Neuronal stem cell (in vitro differentiated cells): ENCODE results near the gene SMIM44.

ENCODE experiments used
- DNase-seq: peaks from one replicate; pipeline ENCODE4 v3.0.0-alpha.2; 2013; ENCODE audit warnings: low spot score
- H2AFZ ChIP-seq: one replicate; pipeline ENCODE4 v1.6.1; 2013; ENCODE audit warnings: mild to moderate bottlenecking, low read length, inconsistent platforms
- H2AK5ac ChIP-seq: 2 replicates; pipeline ENCODE4 v1.6.1; 2013; ENCODE audit warnings: low read depth, mild to moderate bottlenecking, inconsistent platforms, low read length, moderate library complexity, mixed read lengths
- H2BK120ac ChIP-seq: 2 replicates; pipeline ENCODE4 v1.6.1; 2013; ENCODE audit warnings: low read depth, mild to moderate bottlenecking, inconsistent platforms, low read length, moderate library complexity, mixed read lengths
- H2BK12ac ChIP-seq: one replicate; pipeline ENCODE4 v1.6.1; 2013; ENCODE audit warnings: low read length, inconsistent platforms
- H2BK15ac ChIP-seq: 2 replicates; pipeline ENCODE4 v1.6.1; 2013; ENCODE audit warnings: mild to moderate bottlenecking, low read length, inconsistent platforms, mixed read lengths
- H2BK5ac ChIP-seq: one replicate; pipeline ENCODE4 v1.6.1; 2013; ENCODE audit warnings: inconsistent platforms, mild to moderate bottlenecking, low read length, moderate library complexity
- H3K14ac ChIP-seq: one replicate; pipeline ENCODE4 v1.6.1; 2013; ENCODE audit warnings: low read length, inconsistent platforms
- H3K18ac ChIP-seq: 2 replicates; pipeline ENCODE4 v1.6.1; 2013; ENCODE audit warnings: low read length, inconsistent platforms
- H3K23ac ChIP-seq: 2 replicates; pipeline ENCODE4 v1.6.1; 2013; ENCODE audit warnings: low read depth, mild to moderate bottlenecking, mixed read lengths, low read length, inconsistent platforms; ENCODE audit not compliant: poor library complexity
- H3K27ac ChIP-seq: replicated peaks from 3 replicates; pipeline ENCODE4 v1.5.1; 2013; ENCODE audit warnings: low read length, inconsistent platforms
- H3K27me3 ChIP-seq, 3 experiments: 2 replicates each; pipeline ENCODE4 v1.6.1; 2013; ENCODE audit warnings: low read length in 3 of 3, mild to moderate bottlenecking in 2 of 3, inconsistent platforms in 1 of 3, low read depth in 1 of 3, mixed read lengths in 1 of 3, moderate library complexity in 1 of 3; ENCODE audit not compliant: control insufficient read depth in 3 of 3, insufficient read depth in 3 of 3
- H3K36me3 ChIP-seq, 2 donors: replicated peaks in 1 of 2; 2 replicates each; pipeline ENCODE4 v1.6.1; 2013; ENCODE audit warnings: low read length in 2 of 2; ENCODE audit not compliant: control insufficient read depth in 2 of 2, insufficient read depth in 2 of 2
- H3K4ac ChIP-seq: 2 replicates; pipeline ENCODE4 v1.6.1; 2013; ENCODE audit warnings: inconsistent platforms, mild to moderate bottlenecking, low read length, moderate library complexity
- H3K4me1 ChIP-seq, 2 donors: 1 replicate in 1 of 2; 2 replicates in 1 of 2; pipeline ENCODE4 v1.6.1; 2013; ENCODE audit warnings: low read length in 2 of 2, low read depth in 1 of 2; ENCODE audit not compliant: control insufficient read depth in 2 of 2, insufficient read depth in 1 of 2
- H3K4me2 ChIP-seq: one replicate; pipeline ENCODE4 v1.6.1; 2013; ENCODE audit warnings: mild to moderate bottlenecking, low read length, inconsistent platforms; ENCODE audit not compliant: insufficient read depth, poor library complexity, severe bottlenecking
- H3K4me3 ChIP-seq, 2 donors: 2 replicates each; pipeline ENCODE4 v1.5.1; 2013; ENCODE audit warnings: low read length in 2 of 2, mild to moderate bottlenecking in 2 of 2, inconsistent platforms in 1 of 2, moderate library complexity in 1 of 2
- H3K79me1 ChIP-seq: one replicate; pipeline ENCODE4 v1.6.1; 2013; ENCODE audit warnings: low read depth, mild to moderate bottlenecking, inconsistent platforms, low read length, moderate library complexity
- H3K9ac ChIP-seq: one replicate; pipeline ENCODE4 v1.6.1; 2013; ENCODE audit warnings: mild to moderate bottlenecking, low read depth, low read length, inconsistent platforms; ENCODE audit not compliant: poor library complexity
- H3K9me3 ChIP-seq, 2 donors: replicated peaks in 1 of 2; 2 replicates each; pipeline versions ENCODE3 to v1.6.1; 2013; ENCODE audit warnings: low read length in 2 of 2, mild to moderate bottlenecking in 2 of 2, inconsistent platforms in 1 of 2, low read depth in 1 of 2, mixed read lengths in 1 of 2, moderate library complexity in 1 of 2; ENCODE audit not compliant: control insufficient read depth in 2 of 2, insufficient read depth in 1 of 2
- H4K8ac ChIP-seq: one replicate; pipeline ENCODE4 v1.6.1; 2013; ENCODE audit warnings: low read depth, mild to moderate bottlenecking, inconsistent platforms, low read length, moderate library complexity
- H4K91ac ChIP-seq: one replicate; pipeline ENCODE4 v1.6.1; 2013; ENCODE audit warnings: low read length, low read depth, mild to moderate bottlenecking, inconsistent platforms; ENCODE audit not compliant: poor library complexity
- WGBS, 2 donors: extraction: QIAGEN DNeasy Blood & Tissue Kit; methylation state at CpG; one replicate each; pipeline ENCODE4 v1.1.7; 2013; ENCODE audit warnings: missing lambda C conversion rate in 2 of 2, mixed read lengths in 1 of 2; ENCODE audit not compliant: insufficient read length in 2 of 2, insufficient replicate concordance in 1 of 2; ENCODE audit errors: extremely low coverage in 2 of 2; 5-methylcytosine and 5-hydroxymethylcytosine counted together

SMIM44 gene

GRCh38 chr19:3444695-3445234, 38.5 kb downstream of the SMIM44 start:
- H2AFZ ChIP-seq = peak overlapping the region; percentile 48
- peaks cover 0 to 3% of the 10 kb centered on the region in 2 donors for H3K36me3 ChIP-seq
- no peak overlapping the region for H2BK120ac ChIP-seq

GRCh38 chr19:3443840-3444694, 39.2 kb downstream of the SMIM44 start:
- H2BK120ac ChIP-seq = no peak overlapping the region

More at GRCh38 chr19:3444695-3445234, 38.5 kb downstream of the SMIM44 start:
- Histone ChIP-seq H3K79me1 (peaks cover 6% of the 10 kb centered on the region), H2AK5ac (no peak overlapping the region), H4K91ac (peak overlapping the region; percentile 73), H2BK15ac (no peak overlapping the region), H3K4ac (no peak overlapping the region), H3K9ac (peak overlapping the region; percentile 66), H2BK5ac (peak overlapping the region; percentile 59), H3K23ac (peak overlapping the region; percentile 14), H3K9me3 (peaks cover 0 to 5% of the 10 kb centered on the region in 2 donors), H3K27me3 (peaks cover 0 to 17% (median 0%) of the 10 kb centered on the region in 3 experiments), H3K4me1 (peaks cover 16 to 20% of the 10 kb centered on the region in 2 donors), H2BK12ac (peak overlapping the region; percentile 12), H3K14ac (peak overlapping the region; percentile 61), H3K27ac (peak overlapping the region; percentile 45), H3K4me3 (peak overlapping the region; percentile 20 to 37), H3K18ac (peak overlapping the region; percentile 44), H4K8ac (no peak overlapping the region), H3K4me2 (peak overlapping the region; percentile 28)
- DNase-seq = no peak
- no CpG with 5 or more reads among the region's 24 CpGs for whole genome bisulfite sequencing, 2 donors

GRCh38 chr19:3442487-3443071, 40.7 kb downstream of the SMIM44 start:
- no peak overlapping the region for H4K8ac ChIP-seq
- no peak overlapping the region for H3K4me3 ChIP-seq
- peak overlapping the region; percentile 53 for H3K4ac ChIP-seq
- H2BK5ac ChIP-seq = no peak overlapping the region
- no peak overlapping the region for H2BK12ac ChIP-seq
- no peak overlapping the region for H2AFZ ChIP-seq
- H3K23ac ChIP-seq = no peak overlapping the region
- WGBS, 2 donors = no CpG with 5 or more reads among the region's 15 CpGs
- H3K79me1 ChIP-seq = peaks cover 6% of the 10 kb centered on the region
- no peak overlapping the region for H4K91ac ChIP-seq
- no peak overlapping the region for H3K4me2 ChIP-seq
- no peak overlapping the region for H2BK120ac ChIP-seq
- H3K4me1 ChIP-seq = peaks cover 16 to 20% of the 10 kb centered on the region in 2 donors
- DNase-seq = no peak
- H3K9ac ChIP-seq = no peak overlapping the region
- peaks cover 0 to 5% of the 10 kb centered on the region in 2 donors for H3K9me3 ChIP-seq
- H2BK15ac ChIP-seq = peak overlapping the region; percentile 71
- H3K18ac ChIP-seq = peak overlapping the region; percentile 56
- H3K27ac ChIP-seq = no peak overlapping the region
- peaks cover 0 to 17% (median 0%) of the 10 kb centered on the region in 3 experiments for H3K27me3 ChIP-seq
- no peak overlapping the region for H3K14ac ChIP-seq
- peaks cover 0 to 3% of the 10 kb centered on the region in 2 donors for H3K36me3 ChIP-seq
- H2AK5ac ChIP-seq = no peak overlapping the region

More at GRCh38 chr19:3443840-3444694, 39.2 kb downstream of the SMIM44 start:
- H2AK5ac ChIP-seq = peak overlapping the region; percentile 92
- H3K9me3 ChIP-seq = peaks cover 0 to 5% of the 10 kb centered on the region in 2 donors
- H3K14ac ChIP-seq = no peak overlapping the region
- WGBS, 2 donors = no CpG with 5 or more reads among the region's 33 CpGs
- peak overlapping the region; percentile 48 for H2AFZ ChIP-seq
- peak overlapping the region; percentile 71 for H2BK5ac ChIP-seq
- H3K4me2 ChIP-seq = peak overlapping the region; percentile 45
- H3K4me3 ChIP-seq = peak overlapping the region in 1 of 2 donors; percentile 36
- H4K91ac ChIP-seq = no peak overlapping the region
- peak overlapping the region; percentile 8 for H3K23ac ChIP-seq
- H3K4me1 ChIP-seq = peaks cover 16 to 20% of the 10 kb centered on the region in 2 donors
- H3K9ac ChIP-seq = no peak overlapping the region
- peak overlapping the region; percentile 60 for H3K18ac ChIP-seq
- peaks cover 0 to 17% (median 0%) of the 10 kb centered on the region in 3 experiments for H3K27me3 ChIP-seq
- peak overlapping the region; percentile 75 for H3K27ac ChIP-seq
- peaks cover 0 to 3% of the 10 kb centered on the region in 2 donors for H3K36me3 ChIP-seq
- no peak overlapping the region for H2BK12ac ChIP-seq
- H2BK15ac ChIP-seq = peak overlapping the region; percentile 5
- DNase-seq = peak; percentile 89
- H3K4ac ChIP-seq = no peak overlapping the region
- H3K79me1 ChIP-seq = peaks cover 6% of the 10 kb centered on the region
- H4K8ac ChIP-seq = peak overlapping the region; percentile 20
